K562 (cell line): ENCODE measurements around the gene ZNF23. TPM values are rescaled to one million over a fixed set of nuclear protein-coding genes. Genes with fewer than 3 reads are reported as not detected.

Experiments
- ATAC-seq: fragments of 200-7000 bp; cut with Tn5 transposase; 3 replicates; pipeline ENCODE4 v1.9.1; 2020; ENCODE audit warnings: moderate library complexity
- Bru-seq: library from RNA; stranded (reverse); fragments of 400-500 nt; gene quantifications from one replicate; lab custom pipeline; 2021; lab: Mats Ljungman, UMichigan
- BruChase-seq, 2 experiments: library from RNA; stranded (reverse); fragments of 400-500 nt; gene quantifications; one replicate each; lab custom pipeline; 2021; lab: Mats Ljungman, UMichigan
- BruUV-seq: library from RNA; stranded (reverse); fragments of 400-500 nt; replicated peaks from 2 replicates; lab custom pipeline; 2021; lab: Mats Ljungman, UMichigan
- CTCF ChIA-PET: fragments of 300-600 bp; formaldehyde crosslinking; extraction: SDS; loops from one replicate; lab custom pipeline; 2021; ENCODE audit warnings: low intra/inter-chr PET ratio; lab: Yijun Ruan, JAX
- POLR2A ChIA-PET: fragments of 300-600, 350-650 bp; sonication (Branson Sonifier 250); formaldehyde crosslinking; extraction: SDS; loops from one replicate; lab custom pipeline; 2021; ENCODE audit warnings: antibody characterized with exemption, inconsistent platforms; lab: Yijun Ruan, JAX
- DNase-seq, 4 experiments: peaks; one replicate each; pipeline versions ENCODE4 v3.0.0 to v3.0.0-alpha.2; 2011 to 2018; ENCODE audit warnings: low spot score in 3 of 4, mixed read lengths in 3 of 4; ENCODE audit errors: extremely low read depth in 1 of 4
- FAIRE-seq: peaks from 2 replicates; lab custom pipeline; 2011; peaks lifted over from hg19 to GRCh38; lab: Jason Lieb, UNC
- H2AFZ ChIP-seq: 2 replicates; pipeline ENCODE4 v1.6.0; 2011; ENCODE audit warnings: low read depth, low read length, control low read depth, inconsistent platforms
- H3K27ac ChIP-seq: fragments of 200-600 bp; 3 replicates; pipeline ENCODE4 v1.8.0; 2011; ENCODE audit warnings: low read depth, mild to moderate bottlenecking, control low read depth, inconsistent platforms, low read length, moderate library complexity, mixed read lengths; ENCODE audit errors: extremely low read depth
- H3K27me3 ChIP-seq, 2 experiments: fragments of 300-600 bp in 1 of 2; 2 replicates in 1 of 2; 3 replicates in 1 of 2; pipeline versions ENCODE4 v1.6.0 to v1.8.0; 2011; ENCODE audit warnings: inconsistent platforms in 2 of 2, low read length in 2 of 2, mild to moderate bottlenecking in 1 of 2, mixed read lengths in 1 of 2, moderate library complexity in 1 of 2; ENCODE audit not compliant: control insufficient read depth in 2 of 2, insufficient read depth in 2 of 2
- H3K36me3 ChIP-seq: fragments of 300-600 bp; 3 replicates; pipeline ENCODE4 v1.8.0; 2011; ENCODE audit warnings: mild to moderate bottlenecking, low read length, inconsistent platforms; ENCODE audit not compliant: control insufficient read depth, insufficient read depth
- H3K4me1 ChIP-seq, 2 experiments: fragments of 200-600 bp in 1 of 2; replicated peaks in 1 of 2; 2 replicates in 1 of 2; 3 replicates in 1 of 2; pipeline versions ENCODE4 v1.5.1 to v1.8.0; 2011; ENCODE audit warnings: inconsistent platforms in 2 of 2, low read length in 2 of 2, mild to moderate bottlenecking in 1 of 2, mixed read lengths in 1 of 2, moderate library complexity in 1 of 2; ENCODE audit not compliant: control insufficient read depth in 2 of 2, insufficient read depth in 2 of 2
- H3K4me2 ChIP-seq: 2 replicates; pipeline ENCODE4 v1.6.1; 2011; ENCODE audit warnings: low read length, control low read depth, inconsistent platforms, mixed read lengths; ENCODE audit not compliant: insufficient read depth
- H3K4me3 ChIP-seq: fragments of 200-600 bp; sonication (generic), shearing (Covaris generic); 2 replicates; pipeline ENCODE4 v1.5.1; 2016; ENCODE audit warnings: control low read depth, inconsistent platforms
- H3K79me2 ChIP-seq: fragments of 200-600 bp; 3 replicates; pipeline ENCODE4 v1.8.0; 2011; ENCODE audit warnings: low read length, inconsistent platforms; ENCODE audit not compliant: control insufficient read depth, insufficient read depth
- H3K9ac ChIP-seq, 2 experiments: 2 replicates each; pipeline versions ENCODE4 v1.6.0 to v1.6.1; 2011; ENCODE audit warnings: low read depth in 2 of 2, low read length in 2 of 2, control low read depth in 1 of 2, inconsistent platforms in 1 of 2, mild to moderate bottlenecking in 1 of 2, mixed read lengths in 1 of 2; ENCODE audit not compliant: insufficient read depth in 1 of 2
- H3K9me1 ChIP-seq: one replicate; pipeline ENCODE4 v1.6.0; 2011; ENCODE audit warnings: inconsistent platforms, mild to moderate bottlenecking, low read length, moderate library complexity; ENCODE audit not compliant: control insufficient read depth, insufficient read depth
- H3K9me3 ChIP-seq: replicated peaks from 2 replicates; pipeline ENCODE4 v1.5.1; 2011; ENCODE audit warnings: low read depth, low read length, inconsistent platforms; ENCODE audit not compliant: control insufficient read depth, insufficient read depth
- H4K20me1 ChIP-seq: replicated peaks from 2 replicates; pipeline ENCODE4 v1.6.1; 2011; ENCODE audit warnings: low read length, inconsistent platforms, mixed read lengths; ENCODE audit not compliant: control insufficient read depth, insufficient read depth
- CCNT2 ChIP-seq: IDR thresholded peaks from 2 replicates; pipeline ENCODE4 v1.6.1; 2011; ENCODE audit warnings: borderline replicate concordance, low read depth, mild to moderate bottlenecking, moderate library complexity, mixed read lengths, low read length; ENCODE audit not compliant: insufficient read length; ENCODE audit errors: extremely low read depth
- DMBX1 ChIP-seq: fragments of 250-450 bp; sonication (Bioruptor Pico); IDR thresholded peaks from 2 replicates; pipeline ENCODE4 v1.8.0; 2022; ENCODE audit warnings: inconsistent platforms, mild to moderate bottlenecking, moderate library complexity, borderline replicate concordance
- FOXK1 ChIP-seq: sonication (generic); formaldehyde crosslinking; IDR thresholded peaks from 2 replicates; pipeline ENCODE4 v1.8.0; 2022; ENCODE audit warnings: missing genetic modification reagents, mild to moderate bottlenecking, borderline replicate concordance
- NCOA1 ChIP-seq: fragments of 450-650 bp; IDR thresholded peaks from 2 replicates; pipeline ENCODE4 v1.6.1; 2016; ENCODE audit warnings: low read depth
- NFE2L1 ChIP-seq: fragments of 450-650 bp; IDR thresholded peaks from 2 replicates; pipeline ENCODE4 v1.6.1; 2016; ENCODE audit warnings: missing genetic modification characterization, low read depth, mild to moderate bottlenecking, missing compliant biosample characterization, moderate library complexity, borderline replicate concordance
- PHF20 ChIP-seq: fragments of 450-650 bp; IDR thresholded peaks from 2 replicates; pipeline ENCODE4 v1.6.1; 2018; ENCODE audit not compliant: partially characterized antibody
- PML ChIP-seq: IDR thresholded peaks from 2 replicates; pipeline ENCODE4 v1.6.1; 2012; ENCODE audit warnings: low read length, inconsistent platforms
- POLR2H ChIP-seq: IDR thresholded peaks from 2 replicates; pipeline ENCODE4 v1.6.1; 2016; ENCODE audit warnings: missing genetic modification characterization, low read depth, mild to moderate bottlenecking, control low read depth, missing compliant biosample characterization, moderate library complexity
- SMAD4 ChIP-seq: fragments of 250-450 bp; sonication (Bioruptor Pico); conservative IDR thresholded peaks from 2 replicates; pipeline ENCODE4 v1.8.0; 2021; ENCODE audit warnings: inconsistent platforms, mild to moderate bottlenecking, moderate library complexity
- THAP12 ChIP-seq: fragments of 250-450 bp; sonication (Bioruptor Pico); IDR thresholded peaks from 2 replicates; pipeline ENCODE4 v1.9.0; 2021; ENCODE audit warnings: mild to moderate bottlenecking, inconsistent platforms
- WGBS: fragments of 100-300 bp; shearing (Covaris generic); methylation state at CpG from one replicate; pipeline ENCODE4 v1.1.6; 2016; ENCODE audit warnings: low coverage, mixed read lengths; ENCODE audit not compliant: insufficient coverage; ENCODE audit errors: missing lambda C conversion rate; 5-methylcytosine and 5-hydroxymethylcytosine counted together
- in situ Hi-C: fragments of 300-500 bp; cut with MboI; formaldehyde crosslinking; loops from 4 replicates; pipeline ENCODE4 v1.15.0; 2018; ENCODE audit warnings: inconsistent platforms, mixed read lengths
- intact Hi-C: fragments of 100-400 bp; cut with micrococcal nuclease; formaldehyde crosslinking; loops from 2 replicates; pipeline ENCODE4 v1.14.2; 2022
- long read RNA-seq, 3 experiments: library from polyadenylated mRNA in 2 of 3; library from RNA in 1 of 3; unstranded in 2 of 3; stranded (forward) in 1 of 3; transcript quantifications; one replicate each; pipeline ENCODE4 v2.0.0, GENCODE V29; 2019 to 2022
- polyA minus RNA-seq, 3 experiments: library from RNA; depleted of rRNA, polyadenylated mRNA; stranded (reverse); fragments of >200 nt; gene quantifications; 2 replicates each; pipeline ENCODE4 v1.2.3, GENCODE V29; 2011
- polyA plus RNA-seq, 8 experiments: library from polyadenylated mRNA; depleted of rRNA in 4 of 8; stranded (reverse) in 5 of 8; unstranded in 3 of 8; fragments of >200 nt; fragmentation: Nextera tagmentation in 2 of 8; fragmentation: Illumina TruSeq in 1 of 8; extraction: Ambion mirVana in 2 of 8; extraction: Trizol in 1 of 8; gene quantifications; 2 replicates each; pipeline versions ENCODE4 v1.2.1 to v1.2.3, GENCODE V29; 2011 to 2014; ENCODE audit warnings: inconsistent platforms in 1 of 8, missing spikeins in 1 of 8
- total RNA-seq, 7 experiments: library from RNA; depleted of rRNA in 6 of 7; stranded (reverse); fragments of >200 nt in 6 of 7; fragmentation: Illumina TruSeq in 2 of 7; extraction: Trizol in 2 of 7; gene quantifications; 2 replicates each; pipeline versions ENCODE4 v1.2.1 to v1.2.3, GENCODE V29; 2011 to 2021; ENCODE audit warnings: low replicate concordance in 1 of 7

The ZNF23 gene
- total RNA-seq (2011; cell fraction: chromatin; rRNA removed; ENCODE audit: low replicate concordance): 14.7 and 18.8 TPM in 2 replicates
- total RNA-seq (2011; cell fraction: nucleolus; rRNA removed): 5.8 and 9.1 TPM in 2 replicates
- 15.0 and 29.3 TPM in 2 replicates for total RNA-seq (2011; cell fraction: nucleoplasm; rRNA removed)
- total RNA-seq (2014; rRNA removed) (7.0 and 7.4 TPM in 2 replicates), total RNA-seq (2014; rRNA removed; fragmentation: Illumina TruSeq; extraction: Trizol) (13.4 and 14.6 TPM in 2 replicates), total RNA-seq (2015; rRNA removed; fragmentation: Illumina TruSeq; extraction: Trizol) (11.2 and 11.9 TPM in 2 replicates), total RNA-seq (2021) (8.6 and 8.7 TPM in 2 replicates), polyA plus RNA-seq (2011; rRNA removed) (12.0 and 12.1 TPM in 2 replicates), polyA plus RNA-seq (2014; fragmentation: Illumina TruSeq; extraction: Trizol) (12.3 and 12.5 TPM in 2 replicates), polyA plus RNA-seq (2014; fragmentation: Nextera tagmentation; extraction: Ambion mirVana) (1 to 10 TPM; 4.7 to 7.2 TPM), polyA plus RNA-seq (2014; rRNA removed) (10.9 and 13.2 TPM in 2 replicates), polyA minus RNA-seq (2011; rRNA and poly(A)+ RNA removed) (9.5 and 12.9 TPM in 2 replicates), Bru-seq, nascent RNA (percentile 90 among the genes with signal in this experiment), BruChase-seq, experiment 1, labeled RNA remaining after a 2-hour chase (percentile 78 among the genes with signal in this experiment), BruChase-seq, experiment 2, labeled RNA remaining after a 6-hour chase (percentile 75 among the genes with signal in this experiment)
- 5.2 and 5.7 TPM in 2 replicates for polyA plus RNA-seq (2011; cell fraction: cytosol; rRNA removed)
- polyA plus RNA-seq (2011; cell fraction: nucleus; rRNA removed): 15.0 and 15.1 TPM in 2 replicates
- 6.7 and 7.6 TPM in 2 replicates for polyA plus RNA-seq (2012)
- polyA minus RNA-seq (2011; cell fraction: cytosol; rRNA and poly(A)+ RNA removed): 2.3 and 3.9 TPM in 2 replicates
- polyA minus RNA-seq (2011; cell fraction: nucleus; rRNA and poly(A)+ RNA removed): 4.8 and 8.3 TPM in 2 replicates
- long read RNA-seq, experiment 1, full-length matches to known transcripts: 8 of 36 reads
- long read RNA-seq, experiment 1, partial matches to known transcripts: 4 of 36 reads
- long read RNA-seq, experiment 1, other reads (novel, unspliced or antisense): 24 of 36 reads
- long read RNA-seq, experiment 2, full-length matches to known transcripts: 4 of 6 reads
- long read RNA-seq, experiment 2, partial matches to known transcripts: 0 of 6 reads
- long read RNA-seq, experiment 2, other reads (novel, unspliced or antisense): 2 of 6 reads
- long read RNA-seq, experiment 3, partial matches to known transcripts: 1 of 8 reads
- long read RNA-seq, experiment 3, other reads (novel, unspliced or antisense): 6 of 8 reads

GRCh38 chr16:71461686-71462648 lies at the start of gene ZNF23:
Gene ZNF23, minus strand, starts transcription at chr16:71462247. Its CDS starts 5,451 bp downstream, at chr16:71456796.
- intact Hi-C loops: loop anchor here (1.0 kb wide), 1 partner anchor 22 kb away; no protein-coding TSS in a partner anchor
- ATAC-seq: peak; percentile 99
- peaks cover 19% of the 10 kb centered on the region for H3K79me2 ChIP-seq
- H3K36me3 ChIP-seq: no peaks in the 10 kb centered on the region
- TSS peak; percentile 79 for BruUV-seq
- in situ Hi-C loops: no loop called here
- peak; percentile 78 for FAIRE-seq
- ChIA-PET CTCF (no interaction called here), POLR2A (interaction anchor here (0.6 to 1.3 kb wide), 3 partner anchors 9 to 40 kb away, joined by 4 to 5 read pairs (median 4); no protein-coding TSS in a partner anchor)
- 4% methylated on average over 52 of the region's 52 CpGs for WGBS
- peaks cover 4 to 6% of the 10 kb centered on the region in 2 experiments; a peak in 1 of 5 replicates for H3K4me1 ChIP-seq
- H3K9ac ChIP-seq: peak within 1 kb of the TSS; percentile 79 to 97
- H3K27me3 ChIP-seq: no peaks in the 10 kb centered on the region; a peak in 1 of 5 replicates
- H3K27ac ChIP-seq: peak within 1 kb of the TSS; percentile 64
- no peaks in the 10 kb centered on the region for H3K9me1 ChIP-seq
- DNase-seq: peak; percentile 87 to 96 (median 94)
- H3K4me3 ChIP-seq: peak within 1 kb of the TSS; percentile 85
- no peaks in the 10 kb centered on the region for H3K9me3 ChIP-seq
- no peaks in the 10 kb centered on the region for H4K20me1 ChIP-seq
- H3K4me2 ChIP-seq: peak within 1 kb of the TSS; percentile 91
- H2AFZ ChIP-seq: peak within 1 kb of the TSS; percentile 89
- TF ChIP-seq PHF20 (peak; percentile 98), THAP12 (CRISPR knock-in tag) (peak; percentile 98), SMAD4 (peak; percentile 53; the same call in 1 of the 2 replicates), CCNT2 (peak; percentile 60), FOXK1 (peak; percentile 70; the same call in 1 of the 2 replicates), PML (peak; percentile 76), POLR2H (peak; percentile 74), NCOA1 (no peak), DMBX1 (CRISPR knock-in tag) (no peak), NFE2L1 (tag) (no peak)
